Measurements from ENCODE around the gene RBBP7. TPM values are rescaled to one million over a fixed set of nuclear protein-coding genes. Genes with fewer than 3 reads are reported as not detected.

Gene RBBP7
- total and polyA plus RNA-seq, 3 donors from 2014 or later = 206 to 375 (median 311) TPM

DNA sequence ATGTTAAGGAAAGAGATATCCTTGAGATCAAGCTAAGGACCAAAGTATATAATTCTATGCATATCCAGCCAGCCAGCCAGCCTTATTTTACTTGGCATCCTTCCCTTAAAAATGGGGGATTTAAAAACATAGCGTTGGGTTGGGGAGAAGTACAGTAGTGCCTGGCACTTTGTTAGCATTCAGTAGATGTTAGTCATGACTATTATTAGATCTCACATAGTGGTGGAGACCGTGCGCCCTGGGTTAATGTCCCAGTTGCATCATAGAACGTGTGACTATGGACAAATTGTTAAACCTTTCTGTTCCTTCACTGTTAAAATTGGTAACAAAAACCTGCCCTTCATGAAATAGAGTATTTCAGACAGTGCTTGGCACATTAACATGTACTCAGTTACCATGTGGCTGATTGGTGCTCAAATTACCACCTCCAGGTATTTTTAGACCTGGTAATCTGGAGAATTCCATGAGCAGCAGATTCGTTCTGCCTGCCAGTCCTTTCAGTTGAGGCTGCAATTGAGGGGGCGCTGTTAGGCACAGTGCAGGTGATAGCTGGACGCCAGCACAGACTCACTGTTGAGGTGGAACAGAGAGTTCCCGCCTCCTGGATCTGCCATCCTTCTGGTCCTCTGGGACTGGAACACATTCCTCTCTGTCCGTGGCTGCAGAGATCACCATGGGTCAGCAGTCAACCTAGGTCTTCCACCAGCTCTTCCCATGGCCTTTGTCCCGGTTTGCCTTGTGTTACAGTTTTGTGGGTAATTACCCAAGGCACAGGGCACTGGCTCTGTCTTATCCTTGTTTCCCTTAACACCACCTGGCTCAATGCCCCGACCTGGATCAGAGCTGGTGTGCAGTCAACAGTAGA lies 31.7 kb downstream of the RBBP7 start:
- TF ChIP-seq, protein P1, sequence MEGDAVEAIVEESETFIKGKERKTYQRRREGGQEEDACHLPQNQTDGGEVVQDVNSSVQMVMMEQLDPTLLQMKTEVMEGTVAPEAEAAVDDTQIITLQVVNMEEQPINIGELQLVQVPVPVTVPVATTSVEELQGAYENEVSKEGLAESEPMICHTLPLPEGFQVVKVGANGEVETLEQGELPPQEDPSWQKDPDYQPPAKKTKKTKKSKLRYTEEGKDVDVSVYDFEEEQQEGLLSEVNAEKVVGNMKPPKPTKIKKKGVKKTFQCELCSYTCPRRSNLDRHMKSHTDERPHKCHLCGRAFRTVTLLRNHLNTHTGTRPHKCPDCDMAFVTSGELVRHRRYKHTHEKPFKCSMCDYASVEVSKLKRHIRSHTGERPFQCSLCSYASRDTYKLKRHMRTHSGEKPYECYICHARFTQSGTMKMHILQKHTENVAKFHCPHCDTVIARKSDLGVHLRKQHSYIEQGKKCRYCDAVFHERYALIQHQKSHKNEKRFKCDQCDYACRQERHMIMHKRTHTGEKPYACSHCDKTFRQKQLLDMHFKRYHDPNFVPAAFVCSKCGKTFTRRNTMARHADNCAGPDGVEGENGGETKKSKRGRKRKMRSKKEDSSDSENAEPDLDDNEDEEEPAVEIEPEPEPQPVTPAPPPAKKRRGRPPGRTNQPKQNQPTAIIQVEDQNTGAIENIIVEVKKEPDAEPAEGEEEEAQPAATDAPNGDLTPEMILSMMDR (IDR thresholded peaks at IDR 0.05) = no peak
- TF ChIP-seq POLR2A (IDR thresholded peaks at IDR 0.05) = no peak
- Histone ChIP-seq H3K4me3 (no peak overlapping the region), H3K9me3 (no peaks in the 10 kb centered on the region), H3K36me3 (ENCODE audit: low read depth, missing control alignments) (no peaks in the 10 kb centered on the region), H3K4me1 (no peaks in the 10 kb centered on the region), H3K27ac (peak overlapping the region in 1 of 2 donors; percentile 25), H3K27me3 (no peaks in the 10 kb centered on the region)
- 45 to 54% methylated on average over 10 to 11 of the region's 11 CpGs for WGBS, 2 donors
- intact Hi-C loops (cut with DNase I; ENCODE audit: low total_unique reads) = no loop called here
- DNase-seq = no peak

DNA sequence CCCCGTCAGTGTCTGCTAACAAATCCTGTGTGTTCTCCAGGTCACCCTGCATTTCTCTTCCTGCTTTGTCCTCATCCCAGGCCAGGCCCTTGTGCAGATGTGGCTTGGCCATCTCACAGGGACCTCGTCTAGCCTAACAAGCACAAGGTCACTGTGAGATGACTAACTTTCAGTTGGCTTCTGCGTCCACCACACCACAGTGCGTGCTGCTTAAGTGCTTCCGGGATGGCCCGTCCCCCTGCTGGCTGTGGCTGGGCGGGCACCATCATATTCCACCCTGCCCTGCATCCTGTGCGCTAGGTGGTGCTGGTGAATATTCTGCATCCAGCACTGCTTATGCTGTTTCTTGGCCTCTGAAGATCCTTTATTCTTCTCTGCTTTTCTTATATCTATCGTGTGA lies 33.8 kb downstream of the RBBP7 start:
- 72 to 88% methylated on average over 2 to 3 of the region's 9 CpGs for WGBS, 2 donors
- no peaks in the 10 kb centered on the region for H3K9me3 ChIP-seq
- TF ChIP-seq POLR2A (IDR thresholded peaks at IDR 0.05) = no peak
- TF ChIP-seq, protein P1 (IDR thresholded peaks at IDR 0.05) = peak in 2 of 3 experiments; percentile 16 to 44
- no peak for DNase-seq
- no peaks in the 10 kb centered on the region for H3K27me3 ChIP-seq
- no peak overlapping the region for H3K27ac ChIP-seq
- no peaks in the 10 kb centered on the region for H3K36me3 ChIP-seq (ENCODE audit: low read depth, missing control alignments)
- H3K4me1 ChIP-seq = no peaks in the 10 kb centered on the region
- intact Hi-C loops (cut with DNase I; ENCODE audit: low total_unique reads) = no loop called here
- H3K4me3 ChIP-seq = no peak overlapping the region

DNA sequence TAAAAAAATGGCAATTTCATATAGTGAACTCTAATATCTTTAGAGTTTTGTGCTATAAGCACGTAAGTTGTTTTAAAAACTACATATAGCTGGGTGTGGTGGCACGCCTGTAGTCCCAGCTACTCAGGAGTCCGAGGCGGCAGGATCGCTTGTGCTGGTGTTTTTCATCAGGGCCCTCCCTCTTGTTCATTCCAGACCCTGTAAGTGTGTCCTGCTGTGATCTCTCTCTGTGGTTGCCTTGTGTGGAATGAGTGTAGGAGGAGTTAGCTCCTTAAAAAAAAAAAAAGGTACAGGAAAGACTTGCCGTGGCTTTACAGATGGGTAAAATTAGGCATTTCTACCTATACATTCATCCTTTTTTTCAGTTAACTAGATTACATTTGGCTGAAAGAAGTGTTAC lies 35.4 kb downstream of the RBBP7 start:
- H3K9me3 ChIP-seq = no peaks in the 10 kb centered on the region
- TF ChIP-seq, protein P1 (IDR thresholded peaks at IDR 0.05) = no peak
- TF ChIP-seq POLR2A (IDR thresholded peaks at IDR 0.05) = no peak
- H3K4me3 ChIP-seq = no peak overlapping the region
- intact Hi-C loops (cut with DNase I; ENCODE audit: low total_unique reads) = no loop called here
- H3K4me1 ChIP-seq = no peaks in the 10 kb centered on the region
- no peak for DNase-seq
- 48 to 69% methylated on average over 6 of the region's 6 CpGs for whole genome bisulfite sequencing, 2 donors
- H3K27me3 ChIP-seq = no peaks in the 10 kb centered on the region
- peak overlapping the region; percentile 24 to 59 for H3K27ac ChIP-seq
- H3K36me3 ChIP-seq (ENCODE audit: low read depth, missing control alignments) = no peaks in the 10 kb centered on the region

DNA sequence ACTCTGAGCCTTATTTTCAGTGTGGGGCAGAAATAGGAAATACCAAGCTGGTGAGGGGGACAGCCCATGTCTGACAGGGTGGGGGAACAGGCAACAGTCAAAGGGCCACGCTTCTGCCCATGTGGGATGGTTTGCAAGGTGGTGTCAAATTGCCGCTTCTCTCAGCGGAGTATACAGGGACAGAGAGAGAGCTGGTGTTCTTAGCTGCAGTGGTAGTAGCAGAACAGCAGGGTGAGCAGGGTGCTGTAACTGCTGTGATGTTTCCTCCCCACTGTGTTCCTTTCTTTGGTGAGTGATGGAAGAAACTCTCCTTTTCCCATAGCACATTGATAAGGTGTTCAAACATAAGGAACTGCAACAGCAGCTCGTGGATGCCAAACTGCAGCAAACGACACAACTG lies 37.9 kb downstream of the RBBP7 start:
- Histone ChIP-seq H3K4me1 (peaks cover 6% of the 10 kb centered on the region), H3K27ac (no peak overlapping the region), H3K36me3 (ENCODE audit: low read depth, missing control alignments) (no peaks in the 10 kb centered on the region), H3K4me3 (no peak overlapping the region), H3K27me3 (no peaks in the 10 kb centered on the region), H3K9me3 (no peaks in the 10 kb centered on the region)
- TF ChIP-seq, protein P1 (IDR thresholded peaks at IDR 0.05) = no peak
- TF ChIP-seq POLR2A (IDR thresholded peaks at IDR 0.05) = no peak
- WGBS, 2 donors = 38 to 42% methylated on average over 5 of the region's 5 CpGs
- intact Hi-C loops (cut with DNase I; ENCODE audit: low total_unique reads) = no loop called here
- DNase-seq = peak; percentile 55
